Body of pancreas (tissue), 4 donors: ENCODE data around the gene ZG16B.

Experiments used
- CTCF ChIP-seq, 7 experiments: fragments of 450-650 bp in 4 of 7; fragments of 200-600 bp in 3 of 7; sonication (generic) in 3 of 7; IDR thresholded peaks; one replicate each; pipeline ENCODE4 v1.5.1; 2016 to 2019; ENCODE audit warnings: antibody characterized with exemption in 7 of 7
- POLR2A ChIP-seq, 3 donors: fragments of 450-650 bp; IDR thresholded peaks; one replicate each; pipeline ENCODE4 v1.6.1; 2016; ENCODE audit warnings: antibody characterized with exemption in 3 of 3, mild to moderate bottlenecking in 2 of 3

- TF ChIP-seq POLR2A (IDR thresholded peaks at IDR 0.05) (no peak), CTCF (IDR thresholded peaks at IDR 0.05) (no peak)
Observed at GRCh38 chr16:2879854-2880508, 49.9 kb downstream of the ZG16B start.
